ENCODE measurements around the gene ATXN10.

The ATXN10 gene

DNA sequence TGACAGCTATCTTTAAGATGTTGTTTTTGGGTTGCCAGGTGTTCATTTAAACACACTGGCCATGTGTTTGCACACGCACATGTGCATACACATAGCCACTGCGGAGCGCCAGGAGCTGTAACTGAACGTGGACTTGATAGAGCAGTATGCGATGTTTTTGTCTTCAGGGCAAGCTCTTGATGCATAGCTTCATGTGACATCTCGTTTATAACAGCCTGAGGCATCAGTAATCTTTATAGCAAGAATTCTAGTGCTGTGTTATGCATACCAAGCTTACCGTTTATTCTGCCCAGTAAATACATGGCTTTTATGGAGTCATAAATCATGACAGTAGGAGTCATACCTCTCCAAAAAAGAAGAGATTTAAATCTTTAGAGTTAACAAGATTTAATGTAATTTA, 87.0 kb downstream of the ATXN10 start:
- no peaks in the 10 kb centered on the region for H3K27me3 ChIP-seq (ENCODE audit: insufficient read depth, low read length, poor library complexity, severe bottlenecking)
- TF ChIP-seq EZH2phosphoT487 (IDR thresholded peaks at IDR 0.05; ENCODE audit: borderline replicate concordance): no peak
- TF ChIP-seq, protein P1, sequence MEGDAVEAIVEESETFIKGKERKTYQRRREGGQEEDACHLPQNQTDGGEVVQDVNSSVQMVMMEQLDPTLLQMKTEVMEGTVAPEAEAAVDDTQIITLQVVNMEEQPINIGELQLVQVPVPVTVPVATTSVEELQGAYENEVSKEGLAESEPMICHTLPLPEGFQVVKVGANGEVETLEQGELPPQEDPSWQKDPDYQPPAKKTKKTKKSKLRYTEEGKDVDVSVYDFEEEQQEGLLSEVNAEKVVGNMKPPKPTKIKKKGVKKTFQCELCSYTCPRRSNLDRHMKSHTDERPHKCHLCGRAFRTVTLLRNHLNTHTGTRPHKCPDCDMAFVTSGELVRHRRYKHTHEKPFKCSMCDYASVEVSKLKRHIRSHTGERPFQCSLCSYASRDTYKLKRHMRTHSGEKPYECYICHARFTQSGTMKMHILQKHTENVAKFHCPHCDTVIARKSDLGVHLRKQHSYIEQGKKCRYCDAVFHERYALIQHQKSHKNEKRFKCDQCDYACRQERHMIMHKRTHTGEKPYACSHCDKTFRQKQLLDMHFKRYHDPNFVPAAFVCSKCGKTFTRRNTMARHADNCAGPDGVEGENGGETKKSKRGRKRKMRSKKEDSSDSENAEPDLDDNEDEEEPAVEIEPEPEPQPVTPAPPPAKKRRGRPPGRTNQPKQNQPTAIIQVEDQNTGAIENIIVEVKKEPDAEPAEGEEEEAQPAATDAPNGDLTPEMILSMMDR (conservative IDR thresholded peaks at IDR 0.05; ENCODE audit: low read length): no peak
- H3K79me2 ChIP-seq (ENCODE audit: insufficient read depth, low read length): no peaks in the 10 kb centered on the region; the same call in 1 of the 2 replicates
- no peak overlapping the region for H2AFZ ChIP-seq (ENCODE audit: low read length)
- H4K20me1 ChIP-seq (ENCODE audit: insufficient read depth, low read length, poor library complexity, severe bottlenecking): peaks cover 11% of the 10 kb centered on the region
- H3K9me2 ChIP-seq (replicated peaks; ENCODE audit: low read depth, low read length): no peaks in the 10 kb centered on the region
- no peaks in the 10 kb centered on the region for H3K9me3 ChIP-seq (ENCODE audit: insufficient read depth, low read depth, low read length)
- H3K4me1 ChIP-seq (ENCODE audit: insufficient read depth, low read length, poor library complexity, severe bottlenecking): peaks cover 9% of the 10 kb centered on the region
- H3K9ac ChIP-seq (ENCODE audit: low read depth, low read length, poor library complexity, severe bottlenecking): no peak overlapping the region
- peaks cover 37% of the 10 kb centered on the region; the same call in 1 of the 2 replicates for H3K36me3 ChIP-seq (ENCODE audit: insufficient read depth, low read length)
- no peaks in the 10 kb centered on the region for H3F3A ChIP-seq (ENCODE audit: low read depth)
- no peak overlapping the region for H3K4me3 ChIP-seq (ENCODE audit: low read length, poor library complexity, severe bottlenecking)
- H3K4me2 ChIP-seq (ENCODE audit: low read depth, low read length, poor library complexity, severe bottlenecking): no peak overlapping the region

DNA sequence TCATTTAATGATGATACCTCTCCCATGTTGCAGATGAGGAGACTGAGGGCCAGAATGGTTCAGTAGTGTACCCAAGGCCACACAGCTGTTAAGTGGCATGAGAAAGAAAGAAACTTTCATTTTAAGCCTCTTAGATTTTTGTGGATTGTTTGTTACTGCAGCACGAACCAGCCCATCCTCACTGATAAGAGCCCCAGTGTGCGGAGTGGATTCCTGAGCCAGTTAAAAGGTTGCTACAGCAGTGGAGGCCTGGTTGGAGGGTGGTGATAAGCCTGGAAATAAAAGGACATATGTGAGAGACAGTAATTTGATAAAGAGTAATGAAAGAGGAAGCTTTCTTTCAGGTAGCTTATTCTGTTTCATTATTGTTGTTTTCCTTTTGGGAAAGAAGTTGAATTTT, 89.0 kb downstream of the ATXN10 start:
- H3K9me3 ChIP-seq (ENCODE audit: insufficient read depth, low read depth, low read length): no peaks in the 10 kb centered on the region
- no peak overlapping the region for H3K4me3 ChIP-seq (ENCODE audit: low read length, poor library complexity, severe bottlenecking)
- TF ChIP-seq, protein P1 (conservative IDR thresholded peaks at IDR 0.05; ENCODE audit: low read length): no peak
- TF ChIP-seq EZH2phosphoT487 (IDR thresholded peaks at IDR 0.05; ENCODE audit: borderline replicate concordance): no peak
- no peaks in the 10 kb centered on the region for H3F3A ChIP-seq (ENCODE audit: low read depth)
- H3K4me2 ChIP-seq (ENCODE audit: low read depth, low read length, poor library complexity, severe bottlenecking): no peak overlapping the region
- no peaks in the 10 kb centered on the region for H3K9me2 ChIP-seq (replicated peaks; ENCODE audit: low read depth, low read length)
- H3K79me2 ChIP-seq (ENCODE audit: insufficient read depth, low read length): no peaks in the 10 kb centered on the region; the same call in 1 of the 2 replicates
- H2AFZ ChIP-seq (ENCODE audit: low read length): no peak overlapping the region
- H4K20me1 ChIP-seq (ENCODE audit: insufficient read depth, low read length, poor library complexity, severe bottlenecking): peaks cover 5% of the 10 kb centered on the region
- H3K9ac ChIP-seq (ENCODE audit: low read depth, low read length, poor library complexity, severe bottlenecking): no peak overlapping the region
- H3K4me1 ChIP-seq (ENCODE audit: insufficient read depth, low read length, poor library complexity, severe bottlenecking): peaks cover 4% of the 10 kb centered on the region
- H3K27me3 ChIP-seq (ENCODE audit: insufficient read depth, low read length, poor library complexity, severe bottlenecking): no peaks in the 10 kb centered on the region
- peaks cover 37% of the 10 kb centered on the region; the same call in 1 of the 2 replicates for H3K36me3 ChIP-seq (ENCODE audit: insufficient read depth, low read length)

DNA sequence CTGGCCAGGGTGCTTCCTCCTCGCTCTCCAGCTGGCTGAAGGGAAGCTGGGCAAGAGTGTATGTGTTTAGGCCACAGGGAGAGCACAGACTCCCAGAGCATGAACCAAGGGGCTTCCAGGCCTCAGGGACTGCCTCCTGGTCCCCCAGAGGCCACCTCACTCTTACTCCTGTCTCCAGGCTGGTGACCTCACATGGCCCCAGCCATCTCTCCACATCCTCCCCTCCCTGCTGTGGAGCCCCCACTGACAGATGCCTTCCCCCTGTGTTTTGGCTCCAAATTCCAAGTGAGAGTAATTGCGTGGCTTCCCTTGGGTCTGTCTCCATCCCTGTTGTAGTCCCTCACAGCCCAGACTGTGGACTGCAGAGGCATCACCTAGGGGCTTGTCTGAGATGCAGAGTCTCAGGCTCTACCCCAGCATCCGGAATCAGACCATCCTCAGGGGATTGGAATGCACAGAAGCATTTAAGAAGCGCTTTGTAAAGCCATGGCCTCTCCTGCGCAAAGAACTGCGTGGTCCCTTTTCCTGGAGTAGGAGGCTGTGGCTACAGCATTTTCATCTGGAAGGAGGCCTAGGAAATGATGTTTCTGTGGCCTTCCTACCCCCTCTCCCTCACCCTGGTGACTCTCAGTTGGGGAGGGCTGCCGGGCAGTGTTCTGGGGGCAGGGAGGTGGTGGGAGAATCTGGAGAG, 91.1 kb downstream of the ATXN10 start:
- Histone ChIP-seq H3K79me2 (ENCODE audit: insufficient read depth, low read length) (no peaks in the 10 kb centered on the region), H2AFZ (ENCODE audit: low read length) (no peak overlapping the region), H4K20me1 (ENCODE audit: insufficient read depth, low read length, poor library complexity, severe bottlenecking) (no peaks in the 10 kb centered on the region), H3K4me1 (ENCODE audit: insufficient read depth, low read length, poor library complexity, severe bottlenecking) (peaks cover 4% of the 10 kb centered on the region), H3K9ac (ENCODE audit: low read depth, low read length, poor library complexity, severe bottlenecking) (no peak overlapping the region), H3F3A (ENCODE audit: low read depth) (no peaks in the 10 kb centered on the region), H3K27me3 (ENCODE audit: insufficient read depth, low read length, poor library complexity, severe bottlenecking) (no peaks in the 10 kb centered on the region), H3K9me3 (ENCODE audit: insufficient read depth, low read depth, low read length) (no peaks in the 10 kb centered on the region), H3K4me3 (ENCODE audit: low read length, poor library complexity, severe bottlenecking) (no peak overlapping the region), H3K4me2 (ENCODE audit: low read depth, low read length, poor library complexity, severe bottlenecking) (no peak overlapping the region), H3K9me2 (replicated peaks; ENCODE audit: low read depth, low read length) (no peaks in the 10 kb centered on the region), H3K36me3 (ENCODE audit: insufficient read depth, low read length) (peaks cover 25% of the 10 kb centered on the region; the same call in 1 of the 2 replicates)
- no peak for TF ChIP-seq EZH2phosphoT487 (IDR thresholded peaks at IDR 0.05; ENCODE audit: borderline replicate concordance)
- TF ChIP-seq, protein P1 (conservative IDR thresholded peaks at IDR 0.05; ENCODE audit: low read length): no peak
